ENCODE measurements around the gene SDK2.

GRCh38 chr17:73302189-73302588 lies 342.1 kb downstream of the SDK2 start:
- no peak for TF ChIP-seq CTCF (IDR thresholded peaks at IDR 0.05; ENCODE audit: insufficient read depth, low read length)
- TF ChIP-seq POLR2AphosphoS5 (IDR thresholded peaks at IDR 0.05; ENCODE audit: low read depth): no peak
- no peak for TF ChIP-seq SPI1 (IDR thresholded peaks at IDR 0.05; ENCODE audit: borderline replicate concordance, low read depth)
- TF ChIP-seq, protein P1, sequence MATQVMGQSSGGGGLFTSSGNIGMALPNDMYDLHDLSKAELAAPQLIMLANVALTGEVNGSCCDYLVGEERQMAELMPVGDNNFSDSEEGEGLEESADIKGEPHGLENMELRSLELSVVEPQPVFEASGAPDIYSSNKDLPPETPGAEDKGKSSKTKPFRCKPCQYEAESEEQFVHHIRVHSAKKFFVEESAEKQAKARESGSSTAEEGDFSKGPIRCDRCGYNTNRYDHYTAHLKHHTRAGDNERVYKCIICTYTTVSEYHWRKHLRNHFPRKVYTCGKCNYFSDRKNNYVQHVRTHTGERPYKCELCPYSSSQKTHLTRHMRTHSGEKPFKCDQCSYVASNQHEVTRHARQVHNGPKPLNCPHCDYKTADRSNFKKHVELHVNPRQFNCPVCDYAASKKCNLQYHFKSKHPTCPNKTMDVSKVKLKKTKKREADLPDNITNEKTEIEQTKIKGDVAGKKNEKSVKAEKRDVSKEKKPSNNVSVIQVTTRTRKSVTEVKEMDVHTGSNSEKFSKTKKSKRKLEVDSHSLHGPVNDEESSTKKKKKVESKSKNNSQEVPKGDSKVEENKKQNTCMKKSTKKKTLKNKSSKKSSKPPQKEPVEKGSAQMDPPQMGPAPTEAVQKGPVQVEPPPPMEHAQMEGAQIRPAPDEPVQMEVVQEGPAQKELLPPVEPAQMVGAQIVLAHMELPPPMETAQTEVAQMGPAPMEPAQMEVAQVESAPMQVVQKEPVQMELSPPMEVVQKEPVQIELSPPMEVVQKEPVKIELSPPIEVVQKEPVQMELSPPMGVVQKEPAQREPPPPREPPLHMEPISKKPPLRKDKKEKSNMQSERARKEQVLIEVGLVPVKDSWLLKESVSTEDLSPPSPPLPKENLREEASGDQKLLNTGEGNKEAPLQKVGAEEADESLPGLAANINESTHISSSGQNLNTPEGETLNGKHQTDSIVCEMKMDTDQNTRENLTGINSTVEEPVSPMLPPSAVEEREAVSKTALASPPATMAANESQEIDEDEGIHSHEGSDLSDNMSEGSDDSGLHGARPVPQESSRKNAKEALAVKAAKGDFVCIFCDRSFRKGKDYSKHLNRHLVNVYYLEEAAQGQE (IDR thresholded peaks at IDR 0.05; ENCODE audit: insufficient replicate concordance, low read depth): no peak
- no peak for TF ChIP-seq GABPA (IDR thresholded peaks at IDR 0.05; ENCODE audit: low read depth)
